CD8-positive, alpha-beta memory T cell (primary cell): ENCODE measurements around the gene KRTAP2-4. TPM values are rescaled to one million over a fixed set of nuclear protein-coding genes. Genes with fewer than 3 reads are reported as not detected.

Experiments
- CTCF ChIA-PET: fragments of 350-600 bp; sonication (Branson Sonifier 250); formaldehyde crosslinking; loops from one replicate; lab custom pipeline; 2021; ENCODE audit warnings: antibody characterized with exemption; lab: Charles Lee
- POLR2A ChIA-PET: fragments of 350-600 bp; sonication (Branson Sonifier 250); formaldehyde crosslinking; loops from one replicate; lab custom pipeline; 2021; ENCODE audit warnings: antibody characterized with exemption; lab: Charles Lee
- DNase-seq, 5 donors: peaks; one replicate each; pipeline versions ENCODE4 v3.0.0 to v3.0.0-alpha.2; 2020 to 2022; ENCODE audit warnings: mixed read lengths in 1 of 5
- H3K27ac ChIP-seq: one replicate; pipeline ENCODE4 v1.7.0; 2013; ENCODE audit warnings: low read depth, mild to moderate bottlenecking, low read length, moderate library complexity
- H3K27me3 ChIP-seq: 2 replicates; pipeline ENCODE4 v1.7.0; 2013; ENCODE audit warnings: low read length, mild to moderate bottlenecking; ENCODE audit not compliant: insufficient read depth, poor library complexity, severe bottlenecking
- H3K36me3 ChIP-seq: 2 replicates; pipeline ENCODE4 v1.7.0; 2013; ENCODE audit warnings: mild to moderate bottlenecking, low read length, moderate library complexity; ENCODE audit not compliant: insufficient read depth
- H3K4me1 ChIP-seq: 2 replicates; pipeline ENCODE4 v1.7.0; 2013; ENCODE audit warnings: mild to moderate bottlenecking, low read length, moderate library complexity; ENCODE audit not compliant: insufficient read depth
- H3K4me3 ChIP-seq: 2 replicates; pipeline ENCODE4 v1.7.0; 2013; ENCODE audit warnings: mild to moderate bottlenecking, low read length
- H3K9me3 ChIP-seq: 2 replicates; pipeline ENCODE4 v1.7.0; 2013; ENCODE audit warnings: mild to moderate bottlenecking, low read length
- H3K27ac Mint-ChIP-seq, 8 donors: one replicate each; pipeline ENCODE4 v1.8.0; 2020 to 2021; ENCODE audit warnings: mixed read lengths in 8 of 8, mild to moderate bottlenecking in 6 of 8, inconsistent platforms in 3 of 8, moderate library complexity in 3 of 8
- H3K27me3 Mint-ChIP-seq, 2 donors: one replicate each; pipeline ENCODE4 v1.8.0; 2020 to 2021; ENCODE audit warnings: mixed read lengths in 2 of 2, mild to moderate bottlenecking in 1 of 2, moderate library complexity in 1 of 2
- H3K36me3 Mint-ChIP-seq, 3 donors: one replicate each; pipeline ENCODE4 v1.8.0; 2020 to 2021; ENCODE audit warnings: mixed read lengths in 3 of 3, inconsistent platforms in 1 of 3, mild to moderate bottlenecking in 1 of 3
- H3K4me1 Mint-ChIP-seq, 3 donors: one replicate each; pipeline ENCODE4 v1.8.0; 2020 to 2021; ENCODE audit warnings: mixed read lengths in 3 of 3, inconsistent platforms in 1 of 3, mild to moderate bottlenecking in 1 of 3
- H3K4me3 Mint-ChIP-seq, 7 donors: one replicate each; pipeline ENCODE4 v1.8.0; 2020 to 2021; ENCODE audit warnings: mixed read lengths in 7 of 7, mild to moderate bottlenecking in 6 of 7, moderate library complexity in 4 of 7, inconsistent platforms in 2 of 7
- H3K9me3 Mint-ChIP-seq, 5 donors: one replicate each; pipeline ENCODE4 v1.8.0; 2020 to 2022; ENCODE audit warnings: mixed read lengths in 5 of 5, mild to moderate bottlenecking in 3 of 5, moderate library complexity in 2 of 5, inconsistent platforms in 1 of 5
- polyA plus RNA-seq: library from polyadenylated mRNA; unstranded; fragments of 300-500 nt; fragmentation: Illumina TruSeq; gene quantifications from one replicate; pipeline ENCODE4 v1.2.3, GENCODE V29; 2021
- total RNA-seq, 2 experiments: library from RNA; stranded (reverse); gene quantifications; one replicate each; pipeline ENCODE4 v1.2.3, GENCODE V29; 2021

KRTAP2-4 gene
- total and polyA plus RNA-seq, 3 experiments from 2014 or later: not detected

DNA sequence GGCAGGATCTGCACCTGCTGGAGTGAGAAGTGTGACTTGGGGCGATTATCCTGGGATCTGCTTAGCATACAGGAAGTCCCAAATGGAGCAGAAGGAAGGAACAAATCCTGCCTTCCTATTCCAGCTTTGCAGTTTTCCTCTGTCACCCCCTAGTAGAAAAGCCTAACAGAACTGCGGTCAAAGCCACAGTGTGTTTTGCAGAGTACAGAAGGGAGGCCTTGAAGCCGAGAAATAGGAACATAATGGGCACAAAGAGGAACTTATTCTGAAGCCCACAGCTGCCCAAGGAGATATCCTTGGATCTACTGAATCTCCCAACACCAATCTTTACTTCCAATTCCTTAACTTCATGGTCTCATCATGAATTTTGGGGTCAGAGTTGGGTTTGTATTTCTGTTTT lies 47.1 kb downstream of the KRTAP2-4 start:
- no peaks in the 10 kb centered on the region for H3K9me3 Mint-ChIP-seq
- Histone ChIP-seq H3K9me3 (no peaks in the 10 kb centered on the region), H3K27me3 (no peaks in the 10 kb centered on the region), H3K36me3 (no peaks in the 10 kb centered on the region), H3K4me1 (no peaks in the 10 kb centered on the region), H3K4me3 (no peak overlapping the region), H3K27ac (no peak overlapping the region)
- H3K4me1 Mint-ChIP-seq: no peaks in the 10 kb centered on the region
- H3K36me3 Mint-ChIP-seq: peaks cover 0 to 12% (median 2%) of the 10 kb centered on the region in 3 donors
- H3K27me3 Mint-ChIP-seq: peaks cover 3 to 36% of the 10 kb centered on the region in 2 donors
- CTCF ChIA-PET: no interaction called here
- POLR2A ChIA-PET: no interaction called here
- no peak overlapping the region for H3K27ac Mint-ChIP-seq
- no peak for DNase-seq
- no peak overlapping the region for H3K4me3 Mint-ChIP-seq

DNA sequence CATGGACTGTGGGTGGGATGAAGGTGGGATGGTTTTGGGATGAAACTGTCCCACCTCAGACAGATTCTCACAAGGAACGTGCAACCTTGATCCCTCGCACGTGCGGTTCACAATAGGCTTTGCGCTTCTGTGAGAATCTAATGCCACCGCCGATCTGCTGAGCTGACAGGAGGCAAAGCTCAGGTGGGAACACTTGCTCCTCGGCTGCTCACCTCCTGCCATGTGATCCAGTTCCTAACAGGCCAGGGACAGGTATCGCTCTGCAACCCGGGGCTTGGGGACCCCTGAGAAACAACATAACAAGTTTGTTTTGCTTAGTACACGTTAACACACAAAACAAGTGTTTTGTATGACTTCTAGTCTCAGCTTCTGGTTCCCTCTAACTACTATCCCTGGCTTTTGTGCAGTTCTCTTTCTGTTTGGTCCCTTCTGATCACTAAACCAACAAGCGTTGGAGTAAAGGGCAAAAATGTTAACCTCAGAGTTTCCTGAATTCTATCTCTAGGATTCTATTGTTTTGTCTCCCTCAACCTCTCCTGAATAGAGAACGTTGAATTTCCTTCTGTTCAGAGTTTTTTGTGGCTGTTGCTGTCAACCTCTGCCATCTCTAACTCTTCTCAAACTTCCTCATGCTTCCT lies 49.0 kb downstream of the KRTAP2-4 start:
- CTCF ChIA-PET: no interaction called here

DNA sequence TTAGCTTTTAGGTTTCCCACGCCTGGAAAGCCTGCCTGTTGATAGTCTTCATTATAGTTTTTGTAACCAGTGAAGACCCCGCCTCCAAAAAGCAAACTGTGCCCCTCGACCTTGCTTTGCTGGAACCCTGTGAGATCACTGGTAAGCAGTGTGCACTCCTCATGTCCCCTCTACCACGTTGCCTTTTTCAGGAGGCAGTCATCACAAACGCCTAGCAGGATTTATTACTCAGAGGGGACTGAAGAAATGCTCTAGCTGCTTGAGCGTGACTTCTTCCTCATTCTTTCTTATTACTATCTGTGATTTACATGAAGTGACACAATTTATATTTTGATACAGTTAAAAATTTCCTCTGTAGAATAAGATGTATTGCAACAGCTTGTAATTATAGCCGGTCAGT lies 50.2 kb downstream of the KRTAP2-4 start:
- Histone ChIP-seq H3K9me3 (no peaks in the 10 kb centered on the region), H3K4me3 (no peak overlapping the region), H3K27ac (no peak overlapping the region), H3K4me1 (no peaks in the 10 kb centered on the region), H3K27me3 (no peaks in the 10 kb centered on the region), H3K36me3 (no peaks in the 10 kb centered on the region)
- ChIA-PET CTCF (no interaction called here), POLR2A (no interaction called here)
- peaks cover 0 to 2% (median 0%) of the 10 kb centered on the region in 3 donors for H3K36me3 Mint-ChIP-seq
- no peak for DNase-seq
- no peak overlapping the region for H3K4me3 Mint-ChIP-seq
- H3K9me3 Mint-ChIP-seq: no peaks in the 10 kb centered on the region
- H3K4me1 Mint-ChIP-seq: no peaks in the 10 kb centered on the region
- no peak overlapping the region for H3K27ac Mint-ChIP-seq
- peaks cover 0 to 18% of the 10 kb centered on the region in 2 donors for H3K27me3 Mint-ChIP-seq

More for the DNA sequence above, 49.0 kb downstream of the KRTAP2-4 start:
- Histone ChIP-seq H3K4me3 (no peak overlapping the region), H3K36me3 (no peaks in the 10 kb centered on the region), H3K9me3 (no peaks in the 10 kb centered on the region), H3K4me1 (no peaks in the 10 kb centered on the region), H3K27ac (no peak overlapping the region), H3K27me3 (no peaks in the 10 kb centered on the region)
- no peaks in the 10 kb centered on the region for H3K4me1 Mint-ChIP-seq
- peaks cover 0 to 6% (median 2%) of the 10 kb centered on the region in 3 donors for H3K36me3 Mint-ChIP-seq
- peak overlapping the region in 1 of 8 donors; percentile 5 for H3K27ac Mint-ChIP-seq
- peaks cover 0 to 25% of the 10 kb centered on the region in 2 donors for H3K27me3 Mint-ChIP-seq
- POLR2A ChIA-PET: no interaction called here
- no peak overlapping the region for H3K4me3 Mint-ChIP-seq
- no peak for DNase-seq
- no peaks in the 10 kb centered on the region for H3K9me3 Mint-ChIP-seq

Other genes starting within 250 kb of the KRTAP2-4 start
Only the 30 nearest of the 39 such genes appear.
- not detected for gene KRT20, start 180.6 kb downstream of the KRTAP2-4 start, total RNA-seq
- gene KRT20, start 180.6 kb downstream of the KRTAP2-4 start, polyA plus RNA-seq: not detected
- gene KRT23, start 128.2 kb downstream of the KRTAP2-4 start, total RNA-seq: not detected
- gene KRT23, start 128.2 kb downstream of the KRTAP2-4 start, polyA plus RNA-seq: not detected
- gene KRT39, start 98.9 kb downstream of the KRTAP2-4 start, total RNA-seq: not detected
- not detected for gene KRT39, start 98.9 kb downstream of the KRTAP2-4 start, polyA plus RNA-seq
- gene KRT40, start 81.6 kb downstream of the KRTAP2-4 start, total RNA-seq: not detected
- gene KRT40, start 81.6 kb downstream of the KRTAP2-4 start, polyA plus RNA-seq: not detected
- gene KRTAP3-3, start 71.7 kb downstream of the KRTAP2-4 start, total RNA-seq: not detected
- not detected for gene KRTAP3-3, start 71.7 kb downstream of the KRTAP2-4 start, polyA plus RNA-seq
- not detected for gene KRTAP3-2, start 66.0 kb downstream of the KRTAP2-4 start, total RNA-seq
- gene KRTAP3-2, start 66.0 kb downstream of the KRTAP2-4 start, polyA plus RNA-seq: not detected
- not detected for gene KRTAP3-1, start 56.8 kb downstream of the KRTAP2-4 start, total RNA-seq
- not detected for gene KRTAP3-1, start 56.8 kb downstream of the KRTAP2-4 start, polyA plus RNA-seq
- gene KRTAP1-5, start 38.7 kb downstream of the KRTAP2-4 start, total RNA-seq: not detected
- not detected for gene KRTAP1-5, start 38.7 kb downstream of the KRTAP2-4 start, polyA plus RNA-seq
- not detected for gene KRTAP1-4, start 35.7 kb downstream of the KRTAP2-4 start, total RNA-seq
- not detected for gene KRTAP1-4, start 35.7 kb downstream of the KRTAP2-4 start, polyA plus RNA-seq
- gene KRTAP1-3, start 31.0 kb downstream of the KRTAP2-4 start, total RNA-seq: not detected
- gene KRTAP1-3, start 31.0 kb downstream of the KRTAP2-4 start, polyA plus RNA-seq: not detected
- not detected for gene KRTAP1-1, start 24.4 kb downstream of the KRTAP2-4 start, total RNA-seq
- gene KRTAP1-1, start 24.4 kb downstream of the KRTAP2-4 start, polyA plus RNA-seq: not detected
- not detected for gene KRTAP2-1, start 18.6 kb downstream of the KRTAP2-4 start, total RNA-seq
- not detected for gene KRTAP2-1, start 18.6 kb downstream of the KRTAP2-4 start, polyA plus RNA-seq
- gene KRTAP2-2, start 10.6 kb downstream of the KRTAP2-4 start, total RNA-seq: not detected
- not detected for gene KRTAP2-2, start 10.6 kb downstream of the KRTAP2-4 start, polyA plus RNA-seq
- not detected for gene KRTAP2-3, start 5.8 kb downstream of the KRTAP2-4 start, total RNA-seq
- gene KRTAP2-3, start 5.8 kb downstream of the KRTAP2-4 start, polyA plus RNA-seq: not detected
- not detected for gene KRTAP4-7, start 18.3 kb upstream of the KRTAP2-4 start, total RNA-seq
- gene KRTAP4-7, start 18.3 kb upstream of the KRTAP2-4 start, polyA plus RNA-seq: not detected
- not detected for gene KRTAP4-8, start 32.3 kb upstream of the KRTAP2-4 start, total RNA-seq
- gene KRTAP4-8, start 32.3 kb upstream of the KRTAP2-4 start, polyA plus RNA-seq: not detected
- gene KRTAP4-16, start 36.3 kb upstream of the KRTAP2-4 start, total RNA-seq: not detected
- not detected for gene KRTAP4-16, start 36.3 kb upstream of the KRTAP2-4 start, polyA plus RNA-seq
- not detected for gene KRTAP4-9, start 39.5 kb upstream of the KRTAP2-4 start, total RNA-seq
- gene KRTAP4-9, start 39.5 kb upstream of the KRTAP2-4 start, polyA plus RNA-seq: not detected
- not detected for gene KRTAP4-11, start 52.5 kb upstream of the KRTAP2-4 start, total RNA-seq
- gene KRTAP4-11, start 52.5 kb upstream of the KRTAP2-4 start, polyA plus RNA-seq: not detected
- not detected for gene KRTAP4-12, start 58.3 kb upstream of the KRTAP2-4 start, total RNA-seq
- gene KRTAP4-12, start 58.3 kb upstream of the KRTAP2-4 start, polyA plus RNA-seq: not detected
- gene KRTAP4-6, start 74.7 kb upstream of the KRTAP2-4 start, total RNA-seq: not detected
- gene KRTAP4-6, start 74.7 kb upstream of the KRTAP2-4 start, polyA plus RNA-seq: 0.35 TPM
- not detected for gene KRTAP4-5, start 83.9 kb upstream of the KRTAP2-4 start, total RNA-seq
- gene KRTAP4-5, start 83.9 kb upstream of the KRTAP2-4 start, polyA plus RNA-seq: not detected
- not detected for gene KRTAP4-4, start 94.9 kb upstream of the KRTAP2-4 start, total RNA-seq
- gene KRTAP4-4, start 94.9 kb upstream of the KRTAP2-4 start, polyA plus RNA-seq: not detected
- gene KRTAP4-3, start 102.3 kb upstream of the KRTAP2-4 start, total RNA-seq: not detected
- not detected for gene KRTAP4-3, start 102.3 kb upstream of the KRTAP2-4 start, polyA plus RNA-seq
- gene KRTAP4-2, start 112.3 kb upstream of the KRTAP2-4 start, total RNA-seq: not detected
- not detected for gene KRTAP4-2, start 112.3 kb upstream of the KRTAP2-4 start, polyA plus RNA-seq
- gene KRTAP4-1, start 119.0 kb upstream of the KRTAP2-4 start, total RNA-seq: not detected
- not detected for gene KRTAP4-1, start 119.0 kb upstream of the KRTAP2-4 start, polyA plus RNA-seq
- not detected for gene KRTAP9-1, start 124.0 kb upstream of the KRTAP2-4 start, total RNA-seq
- not detected for gene KRTAP9-1, start 124.0 kb upstream of the KRTAP2-4 start, polyA plus RNA-seq
- not detected for gene KRTAP9-2, start 160.8 kb upstream of the KRTAP2-4 start, total RNA-seq
- not detected for gene KRTAP9-2, start 160.8 kb upstream of the KRTAP2-4 start, polyA plus RNA-seq
- gene KRTAP9-3, start 166.6 kb upstream of the KRTAP2-4 start, total RNA-seq: not detected
- not detected for gene KRTAP9-3, start 166.6 kb upstream of the KRTAP2-4 start, polyA plus RNA-seq
- not detected for gene KRTAP9-8, start 172.1 kb upstream of the KRTAP2-4 start, total RNA-seq
- gene KRTAP9-8, start 172.1 kb upstream of the KRTAP2-4 start, polyA plus RNA-seq: not detected